ENCODE results near the gene COL10A1. TPM values are rescaled to one million over a fixed set of nuclear protein-coding genes. Genes with fewer than 3 reads are reported as not detected.

Gene COL10A1
- total RNA-seq, 2 donors from 2014 or later = 0.26 to 4.9 TPM

- Histone ChIP-seq H3K27ac (no peak overlapping the region), H3K36me3 (replicated peaks in 1 of 2; ENCODE audit: insufficient read depth in 1 of 2, low read depth in 2 of 2) (peaks cover 0 to 4% of the 10 kb centered on the region in 2 donors), H3K27me3 (no peaks in the 10 kb centered on the region), H3K4me1 (peaks cover 33% of the 10 kb centered on the region), H3K9me3 (no peaks in the 10 kb centered on the region), H3K4me3 (no peak overlapping the region)
- TF ChIP-seq POLR2A (IDR thresholded peaks at IDR 0.05) (no peak), CTCF (IDR thresholded peaks at IDR 0.05) (no peak)
- ATAC-seq (no peak), DNase-seq (no peak)
- intact Hi-C loops (cut with DNase I) = no loop called here
- WGBS, 2 donors = 70 to 83% methylated on average over 3 of the region's 3 CpGs
These were observed 20.7 kb downstream of the COL10A1 start for GRCh38 chr6:116105247-116105646.

- WGBS, 2 donors = 88 to 94% methylated on average over 1 of the region's 1 CpG
- H3K27ac ChIP-seq = no peak overlapping the region
- ATAC-seq (no peak), DNase-seq (no peak)
- H3K9me3 ChIP-seq = no peaks in the 10 kb centered on the region
- H3K4me3 ChIP-seq = no peak overlapping the region
- peaks cover 39% of the 10 kb centered on the region for H3K4me1 ChIP-seq
- intact Hi-C loops (cut with DNase I) = no loop called here
- H3K27me3 ChIP-seq = no peaks in the 10 kb centered on the region
- peaks cover 0 to 4% of the 10 kb centered on the region in 2 donors for H3K36me3 ChIP-seq (replicated peaks in 1 of 2; ENCODE audit: insufficient read depth in 1 of 2, low read depth in 2 of 2)
- TF ChIP-seq CTCF (IDR thresholded peaks at IDR 0.05) (no peak), POLR2A (IDR thresholded peaks at IDR 0.05) (no peak)
These were observed 21.3 kb downstream of the COL10A1 start for GRCh38 chr6:116104636-116105035.

GRCh38 chr6:116102873-116103272 is 23.1 kb downstream of the COL10A1 start:
- Histone ChIP-seq H3K27ac (no peak overlapping the region), H3K36me3 (replicated peaks in 1 of 2; ENCODE audit: insufficient read depth in 1 of 2, low read depth in 2 of 2) (no peaks in the 10 kb centered on the region), H3K27me3 (no peaks in the 10 kb centered on the region), H3K9me3 (no peaks in the 10 kb centered on the region), H3K4me3 (no peak overlapping the region), H3K4me1 (peaks cover 46% of the 10 kb centered on the region)
- intact Hi-C loops (cut with DNase I) = no loop called here
- TF ChIP-seq CTCF (IDR thresholded peaks at IDR 0.05) = no peak
- no peak for TF ChIP-seq POLR2A (IDR thresholded peaks at IDR 0.05)
- ATAC-seq (no peak), DNase-seq (no peak)
- 70 to 77% methylated on average over 4 of the region's 4 CpGs for WGBS, 2 donors

- Histone ChIP-seq H3K27ac (peak overlapping the region; percentile 93 to 98 (median 96)), H3K36me3 (replicated peaks in 1 of 2; ENCODE audit: insufficient read depth in 1 of 2, low read depth in 2 of 2) (no peaks in the 10 kb centered on the region), H3K4me3 (peak overlapping the region in 1 of 2 donors; percentile 73), H3K9me3 (peaks cover 0 to under 1% (median 0%) of the 10 kb centered on the region in 3 donors), H3K4me1 (peaks cover 46% of the 10 kb centered on the region), H3K27me3 (no peaks in the 10 kb centered on the region)
- TF ChIP-seq CTCF (IDR thresholded peaks at IDR 0.05) = no peak
- TF ChIP-seq POLR2A (IDR thresholded peaks at IDR 0.05) = no peak
- ATAC-seq (no peak), DNase-seq (no peak)
- whole genome bisulfite sequencing, 2 donors = 58 to 64% methylated on average over 2 of the region's 2 CpGs
- intact Hi-C loops (cut with DNase I) = no loop called here
These were observed 24.1 kb downstream of the COL10A1 start for GRCh38 chr6:116101790-116102189.

- no peaks in the 10 kb centered on the region for H3K36me3 ChIP-seq (replicated peaks in 1 of 2; ENCODE audit: insufficient read depth in 1 of 2, low read depth in 2 of 2)
- DNase-seq = no peak
- TF ChIP-seq POLR2A (IDR thresholded peaks at IDR 0.05) (no peak), CTCF (IDR thresholded peaks at IDR 0.05) (no peak)
- H3K4me3 ChIP-seq = peak overlapping the region; percentile 65 to 73
- H3K27ac ChIP-seq = peak overlapping the region; percentile 93 to 98 (median 96)
- peaks cover 0 to 5% (median 0%) of the 10 kb centered on the region in 3 donors for H3K9me3 ChIP-seq
- no peaks in the 10 kb centered on the region for H3K27me3 ChIP-seq
- no peak for ATAC-seq
- intact Hi-C loops (cut with DNase I) = no loop called here
- H3K4me1 ChIP-seq = peaks cover 46% of the 10 kb centered on the region
- WGBS, 2 donors = 0 to 2% methylated on average over 12 of the region's 12 CpGs
These were observed 24.6 kb downstream of the COL10A1 start for GRCh38 chr6:116101302-116101718.
